Esophagus (tissue), 2 donors: ENCODE measurements around the gene TMEM181. TPM values are rescaled to one million over a fixed set of nuclear protein-coding genes. Genes with fewer than 3 reads are reported as not detected.

Experiments
- H3K27ac ChIP-seq, 2 donors: one replicate each; pipeline ENCODE4 v1.5.1; 2013; ENCODE audit warnings: low read depth in 2 of 2, mild to moderate bottlenecking in 2 of 2, inconsistent platforms in 1 of 2, low read length in 1 of 2, moderate library complexity in 1 of 2
- H3K27me3 ChIP-seq, 2 donors: one replicate each; pipeline ENCODE4 v1.6.1; 2013; ENCODE audit warnings: low read length in 2 of 2, control low read depth in 1 of 2, mild to moderate bottlenecking in 1 of 2; ENCODE audit not compliant: insufficient read depth in 2 of 2, control insufficient read depth in 1 of 2
- H3K36me3 ChIP-seq, 2 donors: one replicate each; pipeline ENCODE4 v1.6.1; 2013; ENCODE audit warnings: low read length in 1 of 2; ENCODE audit not compliant: control insufficient read depth in 2 of 2, insufficient read depth in 2 of 2
- H3K4me1 ChIP-seq, 2 donors: one replicate each; pipeline ENCODE4 v1.6.1; 2013; ENCODE audit warnings: low read length in 1 of 2; ENCODE audit not compliant: control insufficient read depth in 2 of 2, insufficient read depth in 2 of 2
- H3K4me3 ChIP-seq, 2 donors: one replicate each; pipeline ENCODE4 v1.5.1; 2013; ENCODE audit warnings: low read length in 2 of 2, mild to moderate bottlenecking in 2 of 2, low read depth in 1 of 2, moderate library complexity in 1 of 2
- H3K9me3 ChIP-seq, 2 donors: one replicate each; pipeline ENCODE4 v1.6.1; 2013; ENCODE audit warnings: mild to moderate bottlenecking in 2 of 2, low read depth in 1 of 2, low read length in 1 of 2, moderate library complexity in 1 of 2; ENCODE audit not compliant: control insufficient read depth in 2 of 2, insufficient read depth in 1 of 2
- WGBS, 2 donors: extraction: QIAGEN DNeasy Blood & Tissue Kit; methylation state at CpG; one replicate each; pipeline ENCODE4 v1.1.7; 2013; 5-methylcytosine and 5-hydroxymethylcytosine counted together
- polyA plus RNA-seq, 2 donors: library from polyadenylated mRNA; stranded (reverse); fragments of 200-250 nt; gene quantifications; one replicate each; pipeline ENCODE4 v1.2.3, GENCODE V29; 2013
- donor health status: healthy with polysubstance abuse.
- donor health status: Bipolar disorder and iron deficiency.

TMEM181 gene
- polyA plus RNA-seq, 2 donors = 7.9 to 9.3 TPM

DNA sequence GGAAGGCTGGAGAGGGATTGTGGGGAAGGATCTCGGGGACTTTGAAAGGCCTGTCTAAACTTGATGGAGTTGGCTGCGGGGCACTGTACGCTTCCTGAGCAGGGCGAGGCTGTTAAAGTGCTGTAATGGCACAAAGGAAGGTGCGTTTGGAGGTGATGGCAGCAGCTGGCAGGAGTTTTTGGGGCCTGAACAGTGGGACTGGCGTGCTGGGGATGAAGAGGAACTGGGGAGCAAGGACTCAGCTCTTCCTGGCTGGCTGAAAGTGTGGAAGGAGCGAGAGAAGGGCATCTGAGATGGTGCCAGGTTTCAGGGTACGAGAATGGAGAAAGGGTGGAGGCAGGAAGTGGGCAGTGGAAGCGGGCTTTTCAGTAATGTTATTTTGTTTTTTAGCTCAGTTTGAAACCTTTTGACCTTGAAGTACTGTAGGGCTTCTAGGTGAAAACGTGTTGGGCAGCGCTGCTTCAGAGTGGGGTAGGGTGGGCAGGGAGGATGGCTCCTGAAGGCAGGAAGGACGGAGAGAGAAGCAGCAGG is 8.0 kb downstream of the TMEM181 start:
- WGBS, 2 donors = 45 to 56% methylated on average over 12 of the region's 12 CpGs
- Histone ChIP-seq H3K4me1 (peaks cover 14 to 33% of the 10 kb centered on the region in 2 donors), H3K9me3 (no peaks in the 10 kb centered on the region), H3K4me3 (no peak overlapping the region), H3K27ac (peak overlapping the region; percentile 60 to 69), H3K27me3 (no peaks in the 10 kb centered on the region), H3K36me3 (peaks cover 0 to 7% of the 10 kb centered on the region in 2 donors)

GRCh38 chr6:158568549-158568948 is 8.7 kb downstream of the TMEM181 start:
- peaks cover 0 to 7% of the 10 kb centered on the region in 2 donors for H3K36me3 ChIP-seq
- 87 to 95% methylated on average over 5 of the region's 5 CpGs for WGBS, 2 donors
- H3K27ac ChIP-seq = peak overlapping the region in 1 of 2 donors; percentile 6
- H3K4me3 ChIP-seq = no peak overlapping the region
- no peaks in the 10 kb centered on the region for H3K27me3 ChIP-seq
- no peaks in the 10 kb centered on the region for H3K9me3 ChIP-seq
- peaks cover 14 to 33% of the 10 kb centered on the region in 2 donors for H3K4me1 ChIP-seq

GRCh38 chr6:158569036-158569435 is 9.1 kb downstream of the TMEM181 start:
- Histone ChIP-seq H3K27ac (no peak overlapping the region), H3K36me3 (peaks cover 0 to 7% of the 10 kb centered on the region in 2 donors), H3K9me3 (no peaks in the 10 kb centered on the region), H3K4me3 (no peak overlapping the region), H3K27me3 (no peaks in the 10 kb centered on the region), H3K4me1 (peaks cover 15 to 35% of the 10 kb centered on the region in 2 donors)
- 90 to 93% methylated on average over 9 of the region's 9 CpGs for WGBS, 2 donors

GRCh38 chr6:158570681-158570962 is 10.7 kb downstream of the TMEM181 start:
- Histone ChIP-seq H3K9me3 (no peaks in the 10 kb centered on the region), H3K36me3 (peaks cover 0 to 5% of the 10 kb centered on the region in 2 donors), H3K27me3 (no peaks in the 10 kb centered on the region), H3K4me1 (peaks cover 15 to 35% of the 10 kb centered on the region in 2 donors), H3K4me3 (no peak overlapping the region), H3K27ac (no peak overlapping the region)
- WGBS, 2 donors = 85 to 92% methylated on average over 3 of the region's 3 CpGs

GRCh38 chr6:158571826-158572652 is 12.1 kb downstream of the TMEM181 start:
- H3K4me1 ChIP-seq = peaks cover 15 to 33% of the 10 kb centered on the region in 2 donors
- WGBS, 2 donors = 58 to 72% methylated on average over 26 of the region's 26 CpGs
- peak overlapping the region; percentile 52 to 77 for H3K27ac ChIP-seq
- no peak overlapping the region for H3K4me3 ChIP-seq
- H3K36me3 ChIP-seq = peaks cover 0 to 5% of the 10 kb centered on the region in 2 donors
- no peaks in the 10 kb centered on the region for H3K9me3 ChIP-seq
- H3K27me3 ChIP-seq = no peaks in the 10 kb centered on the region

GRCh38 chr6:158572653-158573541 is 13.0 kb downstream of the TMEM181 start:
- Histone ChIP-seq H3K36me3 (peaks cover 0 to 5% of the 10 kb centered on the region in 2 donors), H3K9me3 (no peaks in the 10 kb centered on the region), H3K4me3 (no peak overlapping the region), H3K27ac (peak overlapping the region; percentile 52 to 77), H3K27me3 (no peaks in the 10 kb centered on the region), H3K4me1 (peaks cover 13 to 26% of the 10 kb centered on the region in 2 donors)
- WGBS, 2 donors = 91 to 93% methylated on average over 28 of the region's 28 CpGs

DNA sequence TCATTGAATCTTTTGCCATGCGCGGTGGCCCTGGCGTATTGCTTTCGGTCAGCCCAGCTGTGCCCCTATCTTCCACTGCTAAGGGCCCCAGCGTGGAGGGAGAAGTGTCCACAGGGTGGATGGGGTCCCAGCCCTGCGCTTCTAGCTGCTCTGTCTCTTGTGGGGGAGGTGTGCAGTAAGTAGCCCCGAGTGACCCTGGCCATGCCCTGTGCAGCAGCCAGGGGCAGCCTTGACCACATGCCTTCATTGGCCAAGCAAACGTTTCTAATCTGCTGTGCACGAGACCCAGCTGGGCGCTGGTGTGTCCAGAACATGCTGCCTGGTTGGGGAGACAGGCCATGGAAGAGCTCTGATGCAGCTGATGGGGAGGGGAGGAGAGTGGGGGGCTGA is 13.6 kb downstream of the TMEM181 start:
- WGBS, 2 donors = 88 to 91% methylated on average over 10 of the region's 10 CpGs
- Histone ChIP-seq H3K27me3 (no peaks in the 10 kb centered on the region), H3K4me1 (peaks cover 10 to 20% of the 10 kb centered on the region in 2 donors), H3K9me3 (no peaks in the 10 kb centered on the region), H3K27ac (no peak overlapping the region), H3K36me3 (peaks cover 0 to 5% of the 10 kb centered on the region in 2 donors), H3K4me3 (no peak overlapping the region)

- Histone ChIP-seq H3K36me3 (peaks cover 0 to 5% of the 10 kb centered on the region in 2 donors), H3K27ac (no peak overlapping the region), H3K27me3 (no peaks in the 10 kb centered on the region), H3K4me1 (peaks cover 10 to 15% of the 10 kb centered on the region in 2 donors), H3K9me3 (no peaks in the 10 kb centered on the region), H3K4me3 (no peak overlapping the region)
- WGBS, 2 donors = 67 to 88% methylated on average over 3 of the region's 3 CpGs
Observed at GRCh38 chr6:158574800-158575199, 14.9 kb downstream of the TMEM181 start.

DNA sequence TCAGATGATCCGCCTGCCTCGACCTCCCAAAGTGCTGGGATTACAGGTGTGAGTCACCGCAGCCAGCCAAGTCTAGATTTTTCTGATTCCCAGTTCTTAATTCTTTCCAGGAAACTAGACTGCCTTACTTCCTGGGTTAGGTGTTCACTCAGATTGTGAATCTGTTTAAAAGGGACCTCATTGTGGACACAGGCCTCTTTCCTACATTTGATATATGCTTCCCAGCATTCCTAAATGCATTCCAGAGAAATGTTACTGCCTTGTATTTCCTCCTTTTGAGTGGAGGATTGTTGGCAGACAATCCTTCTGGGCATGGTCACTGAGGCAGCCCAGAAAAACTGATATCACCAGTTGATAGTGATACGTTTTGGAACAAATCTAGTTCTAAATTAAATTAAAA is 15.7 kb downstream of the TMEM181 start:
- Histone ChIP-seq H3K9me3 (no peaks in the 10 kb centered on the region), H3K27ac (no peak overlapping the region), H3K4me3 (no peak overlapping the region), H3K27me3 (no peaks in the 10 kb centered on the region), H3K4me1 (peaks cover 10 to 15% of the 10 kb centered on the region in 2 donors), H3K36me3 (peaks cover 0 to 5% of the 10 kb centered on the region in 2 donors)
- 62 to 77% methylated on average over 4 of the region's 4 CpGs for WGBS, 2 donors
